ENCODE results near the gene AUTS2. TPM values are rescaled to one million over a fixed set of nuclear protein-coding genes. Genes with fewer than 3 reads are reported as not detected.

The AUTS2 gene
- total and polyA plus RNA-seq, 2 of the 8 experiments (the other 6 are each of a cell fraction or from before 2014, with no cell fraction given) = 25.9 to 101 TPM

DNA sequence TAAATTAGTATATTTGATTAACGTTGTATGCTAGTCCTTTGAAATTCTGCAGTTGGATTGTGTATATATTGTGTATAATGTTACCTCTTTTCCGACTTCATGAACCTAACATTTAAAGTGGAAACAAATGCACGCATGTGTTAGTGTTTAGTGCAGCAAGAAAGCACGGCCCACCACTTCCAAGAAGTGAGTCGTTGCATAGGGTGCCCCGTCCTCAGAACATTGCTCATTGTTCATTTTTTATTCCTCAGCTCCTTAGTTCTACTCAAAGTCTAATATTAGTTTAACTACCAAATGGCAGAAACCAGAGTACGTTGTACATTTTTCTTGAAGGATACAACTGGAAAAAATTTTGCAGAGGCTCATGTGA is 407.6 kb downstream of the AUTS2 start (continued):
- TF ChIP-seq, protein P1, sequence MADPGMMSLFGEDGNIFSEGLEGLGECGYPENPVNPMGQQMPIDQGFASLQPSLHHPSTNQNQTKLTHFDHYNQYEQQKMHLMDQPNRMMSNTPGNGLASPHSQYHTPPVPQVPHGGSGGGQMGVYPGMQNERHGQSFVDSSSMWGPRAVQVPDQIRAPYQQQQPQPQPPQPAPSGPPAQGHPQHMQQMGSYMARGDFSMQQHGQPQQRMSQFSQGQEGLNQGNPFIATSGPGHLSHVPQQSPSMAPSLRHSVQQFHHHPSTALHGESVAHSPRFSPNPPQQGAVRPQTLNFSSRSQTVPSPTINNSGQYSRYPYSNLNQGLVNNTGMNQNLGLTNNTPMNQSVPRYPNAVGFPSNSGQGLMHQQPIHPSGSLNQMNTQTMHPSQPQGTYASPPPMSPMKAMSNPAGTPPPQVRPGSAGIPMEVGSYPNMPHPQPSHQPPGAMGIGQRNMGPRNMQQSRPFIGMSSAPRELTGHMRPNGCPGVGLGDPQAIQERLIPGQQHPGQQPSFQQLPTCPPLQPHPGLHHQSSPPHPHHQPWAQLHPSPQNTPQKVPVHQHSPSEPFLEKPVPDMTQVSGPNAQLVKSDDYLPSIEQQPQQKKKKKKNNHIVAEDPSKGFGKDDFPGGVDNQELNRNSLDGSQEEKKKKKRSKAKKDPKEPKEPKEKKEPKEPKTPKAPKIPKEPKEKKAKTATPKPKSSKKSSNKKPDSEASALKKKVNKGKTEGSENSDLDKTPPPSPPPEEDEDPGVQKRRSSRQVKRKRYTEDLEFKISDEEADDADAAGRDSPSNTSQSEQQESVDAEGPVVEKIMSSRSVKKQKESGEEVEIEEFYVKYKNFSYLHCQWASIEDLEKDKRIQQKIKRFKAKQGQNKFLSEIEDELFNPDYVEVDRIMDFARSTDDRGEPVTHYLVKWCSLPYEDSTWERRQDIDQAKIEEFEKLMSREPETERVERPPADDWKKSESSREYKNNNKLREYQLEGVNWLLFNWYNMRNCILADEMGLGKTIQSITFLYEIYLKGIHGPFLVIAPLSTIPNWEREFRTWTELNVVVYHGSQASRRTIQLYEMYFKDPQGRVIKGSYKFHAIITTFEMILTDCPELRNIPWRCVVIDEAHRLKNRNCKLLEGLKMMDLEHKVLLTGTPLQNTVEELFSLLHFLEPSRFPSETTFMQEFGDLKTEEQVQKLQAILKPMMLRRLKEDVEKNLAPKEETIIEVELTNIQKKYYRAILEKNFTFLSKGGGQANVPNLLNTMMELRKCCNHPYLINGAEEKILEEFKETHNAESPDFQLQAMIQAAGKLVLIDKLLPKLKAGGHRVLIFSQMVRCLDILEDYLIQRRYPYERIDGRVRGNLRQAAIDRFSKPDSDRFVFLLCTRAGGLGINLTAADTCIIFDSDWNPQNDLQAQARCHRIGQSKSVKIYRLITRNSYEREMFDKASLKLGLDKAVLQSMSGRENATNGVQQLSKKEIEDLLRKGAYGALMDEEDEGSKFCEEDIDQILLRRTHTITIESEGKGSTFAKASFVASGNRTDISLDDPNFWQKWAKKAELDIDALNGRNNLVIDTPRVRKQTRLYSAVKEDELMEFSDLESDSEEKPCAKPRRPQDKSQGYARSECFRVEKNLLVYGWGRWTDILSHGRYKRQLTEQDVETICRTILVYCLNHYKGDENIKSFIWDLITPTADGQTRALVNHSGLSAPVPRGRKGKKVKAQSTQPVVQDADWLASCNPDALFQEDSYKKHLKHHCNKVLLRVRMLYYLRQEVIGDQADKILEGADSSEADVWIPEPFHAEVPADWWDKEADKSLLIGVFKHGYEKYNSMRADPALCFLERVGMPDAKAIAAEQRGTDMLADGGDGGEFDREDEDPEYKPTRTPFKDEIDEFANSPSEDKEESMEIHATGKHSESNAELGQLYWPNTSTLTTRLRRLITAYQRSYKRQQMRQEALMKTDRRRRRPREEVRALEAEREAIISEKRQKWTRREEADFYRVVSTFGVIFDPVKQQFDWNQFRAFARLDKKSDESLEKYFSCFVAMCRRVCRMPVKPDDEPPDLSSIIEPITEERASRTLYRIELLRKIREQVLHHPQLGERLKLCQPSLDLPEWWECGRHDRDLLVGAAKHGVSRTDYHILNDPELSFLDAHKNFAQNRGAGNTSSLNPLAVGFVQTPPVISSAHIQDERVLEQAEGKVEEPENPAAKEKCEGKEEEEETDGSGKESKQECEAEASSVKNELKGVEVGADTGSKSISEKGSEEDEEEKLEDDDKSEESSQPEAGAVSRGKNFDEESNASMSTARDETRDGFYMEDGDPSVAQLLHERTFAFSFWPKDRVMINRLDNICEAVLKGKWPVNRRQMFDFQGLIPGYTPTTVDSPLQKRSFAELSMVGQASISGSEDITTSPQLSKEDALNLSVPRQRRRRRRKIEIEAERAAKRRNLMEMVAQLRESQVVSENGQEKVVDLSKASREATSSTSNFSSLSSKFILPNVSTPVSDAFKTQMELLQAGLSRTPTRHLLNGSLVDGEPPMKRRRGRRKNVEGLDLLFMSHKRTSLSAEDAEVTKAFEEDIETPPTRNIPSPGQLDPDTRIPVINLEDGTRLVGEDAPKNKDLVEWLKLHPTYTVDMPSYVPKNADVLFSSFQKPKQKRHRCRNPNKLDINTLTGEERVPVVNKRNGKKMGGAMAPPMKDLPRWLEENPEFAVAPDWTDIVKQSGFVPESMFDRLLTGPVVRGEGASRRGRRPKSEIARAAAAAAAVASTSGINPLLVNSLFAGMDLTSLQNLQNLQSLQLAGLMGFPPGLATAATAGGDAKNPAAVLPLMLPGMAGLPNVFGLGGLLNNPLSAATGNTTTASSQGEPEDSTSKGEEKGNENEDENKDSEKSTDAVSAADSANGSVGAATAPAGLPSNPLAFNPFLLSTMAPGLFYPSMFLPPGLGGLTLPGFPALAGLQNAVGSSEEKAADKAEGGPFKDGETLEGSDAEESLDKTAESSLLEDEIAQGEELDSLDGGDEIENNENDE (IDR thresholded peaks at IDR 0.05; ENCODE audit: insufficient replicate concordance, low read length) = no peak
- TF ChIP-seq, protein P2, sequence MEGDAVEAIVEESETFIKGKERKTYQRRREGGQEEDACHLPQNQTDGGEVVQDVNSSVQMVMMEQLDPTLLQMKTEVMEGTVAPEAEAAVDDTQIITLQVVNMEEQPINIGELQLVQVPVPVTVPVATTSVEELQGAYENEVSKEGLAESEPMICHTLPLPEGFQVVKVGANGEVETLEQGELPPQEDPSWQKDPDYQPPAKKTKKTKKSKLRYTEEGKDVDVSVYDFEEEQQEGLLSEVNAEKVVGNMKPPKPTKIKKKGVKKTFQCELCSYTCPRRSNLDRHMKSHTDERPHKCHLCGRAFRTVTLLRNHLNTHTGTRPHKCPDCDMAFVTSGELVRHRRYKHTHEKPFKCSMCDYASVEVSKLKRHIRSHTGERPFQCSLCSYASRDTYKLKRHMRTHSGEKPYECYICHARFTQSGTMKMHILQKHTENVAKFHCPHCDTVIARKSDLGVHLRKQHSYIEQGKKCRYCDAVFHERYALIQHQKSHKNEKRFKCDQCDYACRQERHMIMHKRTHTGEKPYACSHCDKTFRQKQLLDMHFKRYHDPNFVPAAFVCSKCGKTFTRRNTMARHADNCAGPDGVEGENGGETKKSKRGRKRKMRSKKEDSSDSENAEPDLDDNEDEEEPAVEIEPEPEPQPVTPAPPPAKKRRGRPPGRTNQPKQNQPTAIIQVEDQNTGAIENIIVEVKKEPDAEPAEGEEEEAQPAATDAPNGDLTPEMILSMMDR (IDR thresholded peaks at IDR 0.05; ENCODE audit: control extremely low read depth in 1 of 3, insufficient read depth in 1 of 3, low read depth in 1 of 3, low read length in 3 of 3) = no peak
- TF ChIP-seq GTF2F1 (IDR thresholded peaks at IDR 0.05; ENCODE audit: borderline replicate concordance, low read depth, low read length) (no peak), PHF8 (conservative IDR thresholded peaks at IDR 0.05; ENCODE audit: low read depth, low read length) (no peak), NRF1 (IDR thresholded peaks at IDR 0.05; ENCODE audit: low read depth, low read length) (no peak), SP4 (IDR thresholded peaks at IDR 0.05; ENCODE audit: low read length) (no peak), CREB1 (IDR thresholded peaks at IDR 0.05) (no peak), TBP (IDR thresholded peaks at IDR 0.05; ENCODE audit: low read depth, low read length) (no peak)
